IMR-90 (cell line): ENCODE results near the gene ZSWIM9. TPM values are rescaled to one million over a fixed set of nuclear protein-coding genes. Genes with fewer than 3 reads are reported as not detected.

ENCODE experiments used
- ATAC-seq: fragments of 200-7000 bp; cut with Tn5 transposase; 2 replicates; pipeline ENCODE4 v1.9.1; 2020; ENCODE audit warnings: low read depth, mild to moderate bottlenecking, moderate library complexity
- BruUV-seq: library from RNA; stranded (reverse); fragments of 400-500 nt; replicated peaks from 2 replicates; lab custom pipeline; 2021; lab: Mats Ljungman, UMichigan
- CTCF ChIA-PET: fragments of 300-600 bp; formaldehyde crosslinking; extraction: SDS; loops from one replicate; lab custom pipeline; 2021; ENCODE audit warnings: antibody characterized with exemption; lab: Yijun Ruan, JAX
- POLR2A ChIA-PET: fragments of 300-600 bp; sonication (Branson Sonifier 250); formaldehyde crosslinking; loops from one replicate; lab custom pipeline; 2022; ENCODE audit warnings: antibody characterized with exemption; ENCODE audit not compliant: unreplicated experiment; lab: Charles Lee
- DNase-seq: peaks from one replicate; pipeline ENCODE4 v3.0.0; 2013
- H2AFZ ChIP-seq: replicated peaks from 2 replicates; pipeline ENCODE3; 2013; ENCODE audit warnings: low read length, mild to moderate bottlenecking; ENCODE audit not compliant: poor library complexity
- H2AK5ac ChIP-seq: 2 replicates; pipeline ENCODE4 v1.6.1; 2013; ENCODE audit warnings: low read depth, low read length, inconsistent platforms
- H2AK9ac ChIP-seq: replicated peaks from 2 replicates; pipeline ENCODE3; 2013; ENCODE audit warnings: mild to moderate bottlenecking, low read depth, low read length, moderate library complexity; ENCODE audit not compliant: poor library complexity
- H2BK120ac ChIP-seq: 2 replicates; pipeline ENCODE4 v1.6.1; 2013; ENCODE audit warnings: low read depth, low read length, inconsistent platforms
- H2BK15ac ChIP-seq: 3 replicates; pipeline ENCODE4 v1.6.1; 2013; ENCODE audit warnings: low read depth, low read length, inconsistent platforms
- H2BK20ac ChIP-seq: 2 replicates; pipeline ENCODE4 v1.6.1; 2013; ENCODE audit warnings: low read depth, mild to moderate bottlenecking, inconsistent platforms, low read length, moderate library complexity
- H2BK5ac ChIP-seq: 2 replicates; pipeline ENCODE4 v1.6.1; 2013; ENCODE audit warnings: mild to moderate bottlenecking, low read depth, low read length, inconsistent platforms; ENCODE audit not compliant: poor library complexity, severe bottlenecking
- H3K14ac ChIP-seq: replicated peaks from 2 replicates; pipeline ENCODE4 v1.6.1; 2013; ENCODE audit warnings: low read depth, low read length, inconsistent platforms
- H3K18ac ChIP-seq: 2 replicates; pipeline ENCODE4 v1.6.1; 2013; ENCODE audit warnings: low read depth, low read length, control low read depth
- H3K23ac ChIP-seq: 2 replicates; pipeline ENCODE4 v1.6.1; 2013; ENCODE audit warnings: low read depth, low read length, inconsistent platforms
- H3K27ac ChIP-seq: 2 replicates; pipeline ENCODE4 v1.5.1; 2013; ENCODE audit warnings: mild to moderate bottlenecking, control low read depth, low read length; ENCODE audit not compliant: insufficient read depth
- H3K27me3 ChIP-seq: 2 replicates; pipeline ENCODE4 v1.6.1; 2013; ENCODE audit warnings: low read length; ENCODE audit not compliant: control insufficient read depth, insufficient read depth
- H3K36me3 ChIP-seq: 2 replicates; pipeline ENCODE4 v1.6.1; 2013; ENCODE audit warnings: low read length, mixed read lengths; ENCODE audit not compliant: control insufficient read depth, insufficient read depth
- H3K4ac ChIP-seq: 2 replicates; pipeline ENCODE4 v1.6.1; 2013; ENCODE audit warnings: low read depth, low read length, inconsistent platforms
- H3K4me1 ChIP-seq: 2 replicates; pipeline ENCODE4 v1.6.1; 2013; ENCODE audit warnings: low read length, mixed read lengths; ENCODE audit not compliant: control insufficient read depth, insufficient read depth
- H3K4me2 ChIP-seq: 2 replicates; pipeline ENCODE4 v1.6.1; 2013; ENCODE audit warnings: low read depth, mild to moderate bottlenecking, control low read depth, low read length, moderate library complexity
- H3K4me3 ChIP-seq: 2 replicates; pipeline ENCODE4 v1.5.1; 2013; ENCODE audit warnings: low read depth, mild to moderate bottlenecking, control low read depth, low read length, moderate library complexity; ENCODE audit not compliant: insufficient read depth
- H3K56ac ChIP-seq: 2 replicates; pipeline ENCODE4 v1.6.1; 2013; ENCODE audit warnings: low read length, inconsistent platforms; ENCODE audit not compliant: insufficient read depth; ENCODE audit errors: extremely low read depth
- H3K79me1 ChIP-seq, 2 experiments: 2 replicates each; pipeline ENCODE4 v1.6.1; 2013; ENCODE audit warnings: low read length in 2 of 2, inconsistent platforms in 1 of 2, low read depth in 1 of 2
- H3K9ac ChIP-seq: 2 replicates; pipeline ENCODE4 v1.6.1; 2013; ENCODE audit warnings: low read depth, low read length, control low read depth
- H3K9me1 ChIP-seq: 2 replicates; pipeline ENCODE4 v1.6.1; 2013; ENCODE audit warnings: low read length, inconsistent platforms; ENCODE audit not compliant: insufficient read depth
- H3K9me3 ChIP-seq: 2 replicates; pipeline ENCODE4 v1.6.1; 2013; ENCODE audit warnings: low read length; ENCODE audit not compliant: control insufficient read depth, insufficient read depth
- H4K20me1 ChIP-seq: 2 replicates; pipeline ENCODE4 v1.6.1; 2013; ENCODE audit warnings: low read length, inconsistent platforms; ENCODE audit not compliant: insufficient read depth
- H4K5ac ChIP-seq: 2 replicates; pipeline ENCODE4 v1.6.1; 2013; ENCODE audit warnings: mild to moderate bottlenecking, low read depth, low read length, control low read depth
- H4K8ac ChIP-seq, 2 experiments: 2 replicates each; pipeline ENCODE4 v1.6.1; 2013; ENCODE audit warnings: low read depth in 2 of 2, low read length in 2 of 2, control low read depth in 1 of 2, inconsistent platforms in 1 of 2
- H4K91ac ChIP-seq: 2 replicates; pipeline ENCODE4 v1.6.1; 2013; ENCODE audit warnings: low read depth, low read length, inconsistent platforms; ENCODE audit not compliant: insufficient read depth
- BHLHE40 ChIP-seq: fragments of 150-350 bp; IDR thresholded peaks from 2 replicates; pipeline ENCODE4 v1.6.1; 2016; ENCODE audit warnings: mild to moderate bottlenecking, low read depth, low read length
- CEBPB ChIP-seq: IDR thresholded peaks from 2 replicates; pipeline ENCODE4 v1.6.1; 2012; ENCODE audit warnings: low read depth, low read length, improper control_type of control experiment
- MAZ ChIP-seq: IDR thresholded peaks from 2 replicates; pipeline ENCODE4 v1.6.1; 2012; ENCODE audit warnings: low read depth, mild to moderate bottlenecking, low read length, improper control_type of control experiment, moderate library complexity, borderline replicate concordance
- MXI1 ChIP-seq: IDR thresholded peaks from 2 replicates; pipeline ENCODE4 v1.6.1; 2012; ENCODE audit warnings: low read depth, mild to moderate bottlenecking, low read length, moderate library complexity, borderline replicate concordance
- NFE2L2 ChIP-seq: fragments of 150-350 bp; IDR thresholded peaks from 2 replicates; pipeline ENCODE4 v1.6.1; 2016; ENCODE audit warnings: low read depth, mild to moderate bottlenecking, low read length
- RCOR1 ChIP-seq: IDR thresholded peaks from 2 replicates; pipeline ENCODE4 v1.6.1; 2012; ENCODE audit warnings: mild to moderate bottlenecking, low read length, improper control_type of control experiment; ENCODE audit not compliant: insufficient replicate concordance
- SMC3 ChIP-seq: fragments of 150-350 bp; IDR thresholded peaks from 2 replicates; pipeline ENCODE4 v1.6.1; 2016; ENCODE audit warnings: low read depth, mild to moderate bottlenecking, antibody characterized with exemption, low read length, moderate library complexity
- WGBS, 2 experiments: methylation state at CpG; one replicate each; pipeline versions ENCODE4 v1.1.5 to v1.1.7; 2013; ENCODE audit warnings: missing lambda C conversion rate in 2 of 2; ENCODE audit not compliant: insufficient read length in 1 of 2; ENCODE audit errors: extremely low coverage in 2 of 2; 5-methylcytosine and 5-hydroxymethylcytosine counted together
- dilution Hi-C: fragments of 300-500 bp; cut with HindIII; formaldehyde crosslinking; loops from one replicate; pipeline ENCODE4 v1.14.3; 2018; ENCODE audit warnings: low sequenced_read_pairs; ENCODE audit not compliant: unreplicated experiment
- in situ Hi-C: fragments of 300-500 bp; cut with MboI; formaldehyde crosslinking; loops from 3 replicates; pipeline ENCODE4 v1.14.3; 2019; ENCODE audit warnings: low sequenced_read_pairs, inconsistent platforms, mixed read lengths
- intact Hi-C: fragments of 100-400 bp; cut with micrococcal nuclease; formaldehyde crosslinking; loops from 2 replicates; pipeline ENCODE4 v1.10.0; 2022
- polyA plus RNA-seq, 3 experiments: library from polyadenylated mRNA; depleted of rRNA; stranded (reverse); fragments of >200 nt; gene quantifications; 2 replicates each; pipeline ENCODE4 v1.2.3, GENCODE V29; 2012; ENCODE audit warnings: low replicate concordance in 1 of 3
- total RNA-seq: library from RNA; depleted of rRNA; stranded (reverse); fragments of >200 nt; gene quantifications from 2 replicates; pipeline ENCODE4 v1.2.3, GENCODE V29; 2012
- TF ChIP-seq, protein P1 (sequence below): fragments of 150-350 bp; IDR thresholded peaks from 2 replicates; pipeline ENCODE4 v1.6.1; 2016; ENCODE audit warnings: low read depth, mild to moderate bottlenecking, low read length, moderate library complexity, borderline replicate concordance
- TF ChIP-seq, protein P2 (sequence below): conservative IDR thresholded peaks from 2 replicates; pipeline ENCODE4 v1.5.1; 2012; ENCODE audit warnings: mild to moderate bottlenecking, low read depth, low read length, improper control_type of control experiment

ZSWIM9 gene
- total and polyA plus RNA-seq, 2 of the 4 experiments (the other 2 are of a cell fraction) = 0.54 to 2.2 TPM

DNA sequence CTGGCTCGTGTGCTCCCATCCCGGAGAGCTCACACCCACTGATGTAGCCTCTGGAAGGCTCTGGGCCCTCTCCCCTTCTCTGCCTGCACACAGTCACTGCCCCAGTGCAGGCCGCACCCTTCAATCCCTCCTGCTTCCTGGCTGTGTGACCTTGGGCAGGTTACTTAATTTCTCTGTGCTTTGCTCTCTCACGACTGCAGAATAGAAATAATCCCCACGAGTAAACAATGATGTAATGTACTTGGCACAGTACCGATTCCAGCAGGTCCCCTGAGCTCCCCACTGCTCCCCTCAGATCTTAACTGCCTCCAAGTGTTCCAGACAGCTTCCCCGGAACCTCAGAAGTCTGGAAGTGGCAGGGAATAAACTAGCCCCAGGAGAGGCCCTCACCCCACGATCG lies 16.5 kb upstream of the ZSWIM9 start:
- Histone ChIP-seq H2BK15ac (no peak overlapping the region), H3K4ac (no peak overlapping the region), H3K18ac (no peak overlapping the region), H2BK120ac (no peak overlapping the region), H2BK20ac (no peak overlapping the region), H4K8ac (no peak overlapping the region), H3K9ac (no peak overlapping the region), H3K79me1 (no peaks in the 10 kb centered on the region; a peak in 1 of 4 replicates), H3K4me2 (no peak overlapping the region), H2BK5ac (no peak overlapping the region), H3K36me3 (peaks cover 4% of the 10 kb centered on the region; the same call in 1 of the 2 replicates), H3K23ac (no peak overlapping the region), H3K4me1 (no peaks in the 10 kb centered on the region), H4K20me1 (no peaks in the 10 kb centered on the region; the same call in 1 of the 2 replicates), H2AK5ac (no peak overlapping the region), H3K14ac (no peak overlapping the region), H3K9me3 (no peaks in the 10 kb centered on the region), H4K91ac (no peak overlapping the region), H3K56ac (no peak overlapping the region), H3K9me1 (no peaks in the 10 kb centered on the region), H4K5ac (no peak overlapping the region), H2AK9ac (no peak overlapping the region), H3K4me3 (no peak overlapping the region), H2AFZ (no peak overlapping the region), H3K27me3 (no peaks in the 10 kb centered on the region), H3K27ac (no peak overlapping the region)
- whole genome bisulfite sequencing, 2 experiments = no CpG with 5 or more reads among the region's 9 CpGs
- dilution Hi-C loops = no loop called here
- intact Hi-C loops = no loop called here
- BruUV-seq = no TSS peak
- ATAC-seq (no peak), DNase-seq (peak; percentile 3)
- TF ChIP-seq, protein P1, sequence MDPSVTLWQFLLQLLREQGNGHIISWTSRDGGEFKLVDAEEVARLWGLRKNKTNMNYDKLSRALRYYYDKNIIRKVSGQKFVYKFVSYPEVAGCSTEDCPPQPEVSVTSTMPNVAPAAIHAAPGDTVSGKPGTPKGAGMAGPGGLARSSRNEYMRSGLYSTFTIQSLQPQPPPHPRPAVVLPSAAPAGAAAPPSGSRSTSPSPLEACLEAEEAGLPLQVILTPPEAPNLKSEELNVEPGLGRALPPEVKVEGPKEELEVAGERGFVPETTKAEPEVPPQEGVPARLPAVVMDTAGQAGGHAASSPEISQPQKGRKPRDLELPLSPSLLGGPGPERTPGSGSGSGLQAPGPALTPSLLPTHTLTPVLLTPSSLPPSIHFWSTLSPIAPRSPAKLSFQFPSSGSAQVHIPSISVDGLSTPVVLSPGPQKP = no peak
- no peak for TF ChIP-seq NFE2L2
- no peak for TF ChIP-seq SMC3
- TF ChIP-seq CEBPB = no peak
- no peak for TF ChIP-seq BHLHE40
- TF ChIP-seq, protein P2, sequence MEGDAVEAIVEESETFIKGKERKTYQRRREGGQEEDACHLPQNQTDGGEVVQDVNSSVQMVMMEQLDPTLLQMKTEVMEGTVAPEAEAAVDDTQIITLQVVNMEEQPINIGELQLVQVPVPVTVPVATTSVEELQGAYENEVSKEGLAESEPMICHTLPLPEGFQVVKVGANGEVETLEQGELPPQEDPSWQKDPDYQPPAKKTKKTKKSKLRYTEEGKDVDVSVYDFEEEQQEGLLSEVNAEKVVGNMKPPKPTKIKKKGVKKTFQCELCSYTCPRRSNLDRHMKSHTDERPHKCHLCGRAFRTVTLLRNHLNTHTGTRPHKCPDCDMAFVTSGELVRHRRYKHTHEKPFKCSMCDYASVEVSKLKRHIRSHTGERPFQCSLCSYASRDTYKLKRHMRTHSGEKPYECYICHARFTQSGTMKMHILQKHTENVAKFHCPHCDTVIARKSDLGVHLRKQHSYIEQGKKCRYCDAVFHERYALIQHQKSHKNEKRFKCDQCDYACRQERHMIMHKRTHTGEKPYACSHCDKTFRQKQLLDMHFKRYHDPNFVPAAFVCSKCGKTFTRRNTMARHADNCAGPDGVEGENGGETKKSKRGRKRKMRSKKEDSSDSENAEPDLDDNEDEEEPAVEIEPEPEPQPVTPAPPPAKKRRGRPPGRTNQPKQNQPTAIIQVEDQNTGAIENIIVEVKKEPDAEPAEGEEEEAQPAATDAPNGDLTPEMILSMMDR = no peak
- TF ChIP-seq MXI1 = no peak
- no peak for TF ChIP-seq RCOR1
- no peak for TF ChIP-seq MAZ
- in situ Hi-C loops = loop anchor here (10.0 kb wide), 1 partner anchor 189 kb away; no protein-coding TSS in a partner anchor
- CTCF ChIA-PET = interaction anchor here (0.7 to 1.3 kb wide), 2 partner anchors 12 to 190 kb away, joined by 3 to 6 read pairs; no protein-coding TSS in a partner anchor
- POLR2A ChIA-PET = no interaction called here
